Subcutaneous adipose tissue (tissue), 4 donors: ENCODE data around the gene PMAIP1. TPM values are rescaled to one million over a fixed set of nuclear protein-coding genes. Genes with fewer than 3 reads are reported as not detected.

Experiments
- CTCF ChIP-seq: fragments of 450-650 bp; IDR thresholded peaks from one replicate; pipeline ENCODE4 v1.5.1; 2016; ENCODE audit warnings: low read depth, mild to moderate bottlenecking, control low read depth, antibody characterized with exemption, moderate library complexity
- total RNA-seq, 4 donors: library from RNA; depleted of rRNA; stranded (reverse); fragments of >200 nt; gene quantifications; one replicate each; pipeline ENCODE4 v1.1.0, GENCODE V29; 2016

The PMAIP1 gene
- total RNA-seq, 4 donors from 2014 or later: 0.44 to 2.0 (median 1.4) TPM; not detected in 1

DNA sequence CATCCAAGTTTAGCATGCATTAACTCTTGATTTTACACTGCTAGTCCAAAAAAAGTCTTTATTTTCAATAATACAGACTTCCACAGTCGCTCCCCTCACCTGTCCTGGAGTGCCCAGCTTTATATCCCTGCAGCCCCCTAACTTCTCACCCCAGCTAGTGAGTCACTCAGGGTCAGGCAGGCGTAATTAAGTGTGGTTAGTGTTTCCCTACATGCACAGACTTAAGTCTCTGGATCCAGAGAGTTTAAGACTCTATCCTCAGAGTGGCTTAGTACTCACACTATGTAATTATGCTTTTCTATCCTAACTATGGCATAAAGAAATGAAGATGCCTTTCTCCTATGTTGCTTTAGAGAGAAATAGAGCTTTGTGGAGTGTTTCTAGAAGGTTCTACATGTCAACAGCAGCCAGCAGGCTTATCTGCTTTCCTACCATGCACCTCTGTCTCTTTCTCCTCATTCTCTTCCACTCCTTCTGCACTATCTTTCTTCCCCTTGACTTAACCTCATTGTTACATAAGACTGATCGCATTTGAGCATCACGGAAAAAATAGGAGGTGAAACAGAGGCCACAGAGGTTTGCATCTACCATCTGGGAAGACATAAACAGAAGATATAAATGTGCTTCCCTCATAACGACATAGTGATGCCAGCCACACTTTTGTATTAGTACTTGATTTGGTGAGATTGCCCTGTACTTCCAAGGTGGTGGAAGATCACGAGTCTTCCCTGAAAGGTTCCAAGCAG lies 34.4 kb upstream of the PMAIP1 start:
- no peak for TF ChIP-seq CTCF

GRCh38 chr18:59866551-59867269 lies 33.1 kb upstream of the PMAIP1 start:
- no peak for TF ChIP-seq CTCF

- no peak for TF ChIP-seq CTCF
Observed at GRCh38 chr18:59867337-59868104, 32.3 kb upstream of the PMAIP1 start.

- no peak for TF ChIP-seq CTCF
Observed at GRCh38 chr18:59870623-59871130, 29.1 kb upstream of the PMAIP1 start.

DNA sequence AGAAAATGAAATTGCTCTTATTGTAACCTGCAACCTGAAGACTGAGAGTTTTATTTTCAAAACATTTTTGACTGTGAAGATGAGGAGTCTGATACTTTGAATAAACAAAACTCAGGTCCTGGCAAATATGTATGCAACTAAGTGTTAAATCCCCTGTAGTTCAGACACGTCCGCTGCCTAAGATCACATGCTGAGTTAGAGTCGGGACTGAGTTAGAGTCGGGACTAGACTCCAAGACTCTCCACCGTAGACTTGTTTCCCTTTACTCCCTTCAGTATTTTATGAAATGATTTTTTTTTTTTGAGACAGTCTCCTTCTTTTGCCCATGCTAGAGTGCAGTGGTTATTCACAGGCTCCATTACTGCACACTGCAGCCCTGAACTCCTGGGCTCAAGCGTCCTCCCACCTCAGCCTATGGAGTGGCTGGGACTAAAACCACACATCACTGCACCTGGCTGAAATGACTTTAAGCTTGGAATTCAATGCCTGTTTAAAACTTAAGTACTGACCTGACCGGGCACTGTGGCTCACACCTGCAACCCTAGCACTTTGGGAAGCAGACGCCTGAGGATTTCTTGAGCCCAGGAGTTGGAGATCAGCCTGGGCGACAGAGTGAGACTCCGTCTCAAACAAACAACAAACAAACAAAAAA lies 28.0 kb upstream of the PMAIP1 start:
- no peak for TF ChIP-seq CTCF

- no peak for TF ChIP-seq CTCF
Observed at GRCh38 chr18:59873641-59874040, 26.2 kb upstream of the PMAIP1 start.
